HCEC 1CT (cell line): ENCODE results near the gene CYP2W1.

Experiments used
- DNase-seq: peaks from one replicate; pipeline ENCODE4 v3.0.0-alpha.2; 2017

Gene CYP2W1

DNA sequence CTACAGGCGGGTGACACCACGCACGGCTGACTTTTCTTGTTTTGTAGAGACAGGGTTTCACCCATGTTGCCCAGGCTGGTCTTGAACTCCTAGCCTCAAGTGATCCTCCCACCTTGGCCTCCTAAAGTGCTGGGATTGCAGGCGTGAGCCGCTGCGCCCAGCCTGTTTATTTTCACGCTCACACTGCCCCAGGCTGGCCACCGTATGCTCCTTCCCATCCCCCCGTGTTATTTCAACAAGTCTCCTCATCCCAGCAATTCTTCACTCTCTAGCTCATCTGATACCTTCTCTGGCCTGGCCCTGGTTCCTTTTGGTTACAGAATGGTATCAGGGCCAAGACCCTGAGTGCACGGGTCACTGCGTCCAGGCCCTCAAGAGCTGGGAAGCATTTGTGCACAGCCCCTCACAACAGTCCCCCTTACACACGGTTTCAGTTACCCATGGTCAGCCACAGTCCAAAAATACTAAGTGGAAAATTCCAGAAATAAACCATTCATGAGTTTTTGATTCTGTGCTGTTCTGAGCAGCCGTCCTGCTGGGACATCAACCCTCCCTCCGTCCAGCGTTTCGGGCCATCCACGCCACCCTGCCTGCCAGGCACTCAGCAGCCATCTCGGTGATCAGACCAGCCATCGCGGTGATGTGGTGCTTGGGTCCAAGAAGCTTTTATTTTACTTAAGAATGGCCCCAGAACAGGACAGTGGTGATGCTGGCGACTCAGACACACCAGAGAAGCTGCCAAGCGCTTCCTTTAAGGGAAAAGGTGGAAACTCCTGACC lies 16.5 kb upstream of the CYP2W1 start:
- no peak for DNase-seq

DNA sequence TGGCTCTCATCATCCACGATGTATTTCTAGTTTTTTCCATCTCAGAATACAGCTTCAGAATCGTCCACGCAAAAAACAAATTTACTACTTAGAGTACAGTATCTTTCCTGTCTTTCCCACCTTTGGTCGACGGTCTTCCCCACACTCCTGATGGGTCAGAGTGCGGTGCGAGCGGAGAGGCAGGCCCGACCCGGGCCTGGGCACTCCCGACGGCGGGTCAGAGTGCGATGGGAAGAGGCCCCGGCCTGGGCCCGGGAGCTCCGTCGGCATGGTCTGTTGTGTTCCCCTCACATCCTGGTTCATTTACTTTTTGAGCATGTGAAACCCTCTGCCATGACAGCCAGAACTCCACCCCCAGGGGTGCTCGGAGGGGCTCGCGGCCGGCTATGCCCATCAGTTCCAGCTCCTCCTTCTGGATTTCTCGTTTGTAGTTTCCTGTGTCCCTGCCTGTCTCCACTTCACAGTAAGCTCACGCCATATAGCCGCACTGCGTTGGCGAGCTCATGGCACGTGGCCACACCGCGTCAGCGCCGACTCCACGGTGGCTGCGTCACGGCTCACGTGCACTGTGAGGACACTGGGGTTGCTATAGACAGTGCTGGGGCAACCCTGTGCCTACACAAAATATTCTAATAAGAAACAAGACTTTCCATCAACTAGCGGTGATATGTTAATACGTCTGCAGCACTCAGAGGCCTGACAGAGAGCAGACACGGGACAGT lies 15.5 kb upstream of the CYP2W1 start:
- no peak for DNase-seq

DNA sequence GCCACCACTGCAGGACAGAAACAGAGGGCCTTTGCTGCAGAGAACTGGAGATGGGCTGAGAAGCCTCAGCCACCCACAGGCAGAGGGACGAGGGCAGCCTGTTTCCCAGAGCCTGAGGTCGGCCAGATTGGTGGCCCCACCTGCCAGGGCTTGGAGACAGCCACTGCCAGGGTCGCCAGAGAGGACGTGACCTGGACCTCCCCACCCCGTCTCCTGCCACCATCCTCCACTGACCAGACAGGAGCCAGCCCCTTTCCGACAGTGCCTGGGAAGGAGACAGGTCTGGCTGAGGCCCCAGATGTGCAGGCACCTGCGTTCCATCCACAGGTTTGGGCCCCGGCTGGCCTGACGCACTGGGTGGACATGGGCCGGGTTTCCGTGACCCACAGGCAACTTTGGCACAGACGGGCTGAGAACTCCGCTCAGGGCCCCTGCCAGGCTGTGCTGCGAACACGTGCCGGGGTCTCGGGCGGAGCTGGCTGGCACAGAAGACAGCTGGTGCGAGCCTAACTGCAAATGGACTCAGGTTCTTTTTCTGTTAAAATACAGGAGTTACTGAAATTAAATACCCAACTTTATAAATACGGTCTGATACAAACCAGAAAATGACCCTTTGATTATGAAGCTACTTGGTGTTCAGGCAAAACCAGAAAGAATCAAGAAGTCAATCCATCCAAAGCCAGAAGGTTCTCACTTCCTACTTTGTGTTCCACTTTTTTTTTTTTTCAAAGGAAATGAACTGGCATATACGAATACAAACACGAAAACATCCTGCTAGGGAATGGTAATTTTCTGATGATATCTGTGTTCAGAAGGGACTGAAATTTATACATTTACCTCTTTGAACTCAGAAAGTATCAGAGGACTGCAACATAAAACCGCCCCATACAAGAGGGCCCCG lies 14.5 kb upstream of the CYP2W1 start:
- DNase-seq: no peak

DNA sequence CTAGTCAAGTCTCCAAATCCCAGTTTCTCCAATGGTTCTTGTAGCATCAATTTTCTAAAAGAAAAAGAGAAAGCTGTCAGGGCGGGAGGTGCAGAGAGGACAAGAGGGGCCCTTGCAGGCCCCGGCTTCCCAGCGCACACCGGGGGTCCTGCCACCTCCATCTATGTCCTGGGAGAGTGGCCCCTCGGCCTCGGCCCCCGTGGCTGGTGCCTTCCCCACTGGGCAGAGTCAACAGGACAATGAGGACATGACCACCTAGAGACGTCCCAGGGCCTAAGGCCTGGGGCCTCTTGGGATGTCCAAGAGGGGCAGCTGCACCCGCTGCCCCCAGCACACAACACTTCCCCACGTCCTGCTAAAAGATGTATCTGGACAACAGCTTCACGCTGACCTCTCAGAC lies 13.6 kb upstream of the CYP2W1 start:
- no peak for DNase-seq

DNA sequence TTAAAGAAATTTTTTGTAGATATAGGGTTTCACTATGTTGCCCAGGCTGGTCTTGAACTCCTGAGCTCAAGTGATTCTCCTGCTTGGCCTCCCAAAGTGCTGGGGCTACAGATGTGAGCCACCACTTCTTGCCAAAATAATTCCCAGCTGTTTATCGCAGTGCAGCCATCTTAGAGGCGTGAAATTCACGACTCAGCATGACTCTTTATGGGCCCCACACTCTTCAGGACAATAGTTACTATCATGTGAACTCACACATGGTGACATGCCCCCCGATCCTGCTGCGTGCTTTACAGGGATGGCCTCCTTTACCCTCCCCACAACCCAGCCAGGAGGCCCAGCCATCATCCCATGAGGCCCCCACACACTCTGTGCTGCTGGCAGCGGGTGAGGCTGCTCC lies 12.2 kb upstream of the CYP2W1 start:
- no peak for DNase-seq

DNA sequence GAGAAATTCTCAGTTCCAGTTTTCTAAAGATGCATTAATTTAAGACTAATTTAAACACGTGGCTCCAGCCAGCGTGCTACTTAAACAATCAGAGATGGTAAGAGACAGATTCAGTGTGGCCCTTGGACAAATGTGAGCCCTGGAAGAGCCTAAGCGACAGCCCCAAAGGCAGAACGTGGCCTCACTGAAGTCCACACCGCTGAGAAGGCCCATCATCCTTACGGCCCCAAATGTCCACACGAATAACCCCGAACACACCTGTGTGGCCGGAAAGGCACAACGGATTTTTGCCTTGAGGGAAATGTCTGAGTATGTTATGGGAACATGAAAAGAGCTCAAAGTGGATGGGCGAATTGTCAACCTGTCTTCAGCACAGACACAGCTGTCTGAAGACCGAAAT lies 10.9 kb upstream of the CYP2W1 start:
- DNase-seq: no peak

DNA sequence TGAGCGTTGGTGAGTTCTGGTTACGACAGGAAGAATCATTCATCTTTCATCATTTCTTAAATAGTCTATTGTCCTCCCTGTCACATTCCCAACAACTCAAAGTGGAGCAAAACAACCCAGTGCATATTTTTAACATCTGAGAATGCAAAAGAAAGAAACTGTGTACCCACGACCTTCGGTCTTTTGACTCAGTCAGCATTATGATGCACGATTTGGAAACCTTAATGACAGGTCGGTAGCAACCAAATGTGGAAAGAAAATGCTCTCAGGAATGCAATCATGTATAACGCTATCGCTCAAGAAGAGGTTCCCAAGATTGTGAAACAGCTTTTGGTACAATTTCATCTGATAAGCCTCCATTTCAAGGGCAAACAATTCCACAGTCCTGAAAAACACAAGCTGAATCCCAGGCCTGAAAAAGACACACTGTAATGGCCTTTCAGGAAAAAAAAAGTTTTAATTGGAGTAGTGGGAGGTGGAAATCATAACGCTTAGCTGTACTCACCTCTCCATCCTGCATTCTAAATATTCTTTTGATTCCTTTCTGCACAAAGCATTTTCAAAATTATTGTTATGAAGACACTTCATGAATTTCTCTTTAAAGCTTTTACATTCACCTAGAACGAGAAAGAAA lies 10.2 kb upstream of the CYP2W1 start:
- DNase-seq: no peak

DNA sequence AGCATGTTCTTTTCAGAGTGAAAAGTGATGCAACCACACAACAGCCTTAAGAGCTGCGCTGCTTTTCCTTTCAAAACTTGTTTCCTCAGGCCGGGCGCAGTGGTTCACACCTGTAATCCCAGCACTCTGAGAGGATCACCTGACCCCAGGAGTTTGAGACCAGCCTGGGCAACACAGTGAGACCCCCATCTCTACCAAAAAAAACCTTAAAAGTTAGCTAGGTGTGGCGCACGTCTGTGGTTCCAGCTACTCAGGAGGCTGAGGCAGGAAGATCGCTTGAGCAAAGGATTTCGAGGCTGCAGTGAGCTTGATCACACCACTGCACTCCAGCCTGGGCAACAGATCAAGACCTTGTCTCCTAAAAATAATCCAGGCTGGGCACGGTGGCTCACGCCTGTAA lies 9.7 kb upstream of the CYP2W1 start:
- no peak for DNase-seq

DNA sequence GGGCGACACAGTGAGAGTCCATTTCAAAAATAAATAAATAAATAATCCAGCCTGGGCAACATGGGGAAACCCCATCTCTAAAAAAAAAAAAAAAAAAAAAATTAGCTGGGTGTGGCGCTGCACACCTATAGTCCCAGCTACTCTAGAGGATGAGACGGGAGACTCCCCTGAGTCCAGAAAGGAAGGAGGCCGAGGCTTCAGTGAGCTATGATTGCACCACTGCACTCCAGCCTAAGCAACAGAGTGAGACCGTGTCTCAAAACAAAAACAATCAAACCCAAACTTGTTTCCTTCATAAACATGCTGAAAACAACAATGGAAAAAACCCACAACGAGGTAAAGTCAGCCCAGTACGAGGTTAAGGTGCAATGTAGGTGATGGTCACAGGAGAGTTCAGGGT lies 8.8 kb upstream of the CYP2W1 start:
- no peak for DNase-seq

DNA sequence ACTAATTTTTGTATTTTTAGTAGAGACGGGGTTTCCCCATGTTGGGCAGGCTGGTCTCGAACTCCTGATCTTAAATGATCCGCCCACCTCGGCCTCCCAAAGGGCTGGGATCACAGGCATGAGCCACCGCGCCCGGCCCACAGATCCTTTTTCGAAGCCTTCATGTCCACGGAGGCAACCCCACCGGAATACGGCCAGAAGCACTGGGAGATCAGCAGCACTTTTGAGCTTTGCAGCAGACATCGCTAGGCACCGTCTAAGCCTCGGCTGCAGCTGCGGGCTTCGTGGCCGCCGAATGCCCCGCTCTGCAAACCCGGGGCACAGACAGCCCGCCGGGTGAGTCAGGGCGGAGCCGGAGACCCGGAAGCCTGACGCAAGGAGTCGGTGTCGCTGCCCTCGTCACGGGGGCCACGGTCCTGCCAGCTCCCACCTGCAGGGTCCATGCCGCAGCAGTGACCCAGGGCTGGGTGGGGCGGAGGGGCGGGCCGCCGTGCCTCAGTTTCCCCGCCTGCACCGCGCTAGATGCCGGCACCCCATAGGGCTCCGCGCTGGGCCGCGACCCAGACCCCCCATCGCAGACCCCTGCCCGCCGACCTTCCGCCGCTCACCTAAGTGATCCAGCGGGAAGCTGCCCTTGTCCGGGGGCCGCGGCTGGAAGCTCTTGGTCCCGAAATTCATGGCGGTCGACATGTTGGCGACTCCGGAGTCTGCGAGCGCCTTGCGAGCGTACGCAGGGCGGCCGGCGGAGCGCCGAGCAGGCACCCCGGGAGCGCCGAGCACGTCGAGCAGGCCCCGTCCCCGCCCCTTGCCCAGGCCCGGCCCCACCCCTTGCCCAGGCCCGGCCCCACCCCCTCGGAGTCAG lies 7.9 kb upstream of the CYP2W1 start, which contains the start of gene COX19:
TSS of gene COX19 (minus strand) at position 730 of the 862 bp plus-strand sequence. CDS start at position 690, 40 bp downstream.
- peak; percentile 81 for DNase-seq

DNA sequence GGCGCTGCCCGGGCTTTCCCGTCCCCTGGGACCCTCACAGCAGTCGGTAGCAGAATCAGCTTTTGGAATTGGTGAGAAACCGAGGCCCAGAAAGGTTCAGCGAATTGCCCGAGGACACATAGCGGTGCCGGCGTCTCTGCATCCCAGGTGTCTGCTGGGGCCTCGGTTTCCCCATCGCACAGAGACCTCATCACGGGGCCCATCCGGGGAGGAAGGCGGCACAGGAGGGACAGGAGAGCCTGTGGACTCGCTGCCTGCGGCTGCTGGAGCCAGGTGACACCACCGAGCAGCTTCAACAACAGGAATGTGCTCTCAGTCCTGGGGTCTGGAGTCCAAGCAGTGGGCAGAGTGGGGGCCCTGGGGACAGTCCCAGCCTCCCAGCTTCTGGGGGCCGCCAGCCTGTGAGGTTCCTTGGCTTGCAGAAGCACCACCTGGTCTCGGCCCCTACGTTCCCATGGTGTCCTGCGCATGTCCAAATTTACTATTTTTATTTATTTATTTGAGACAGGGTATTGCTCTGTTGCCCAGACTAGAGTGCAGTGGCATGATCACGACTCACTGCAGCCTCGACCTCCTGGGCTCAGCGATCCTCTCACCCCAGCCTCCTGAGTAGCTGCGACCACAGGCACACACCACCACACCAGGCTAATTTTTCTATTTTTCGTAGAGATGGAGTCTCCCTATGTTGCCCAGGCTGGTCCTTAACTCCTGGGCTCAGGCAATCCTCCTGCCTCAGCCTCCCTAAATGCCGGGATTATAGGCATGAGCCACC lies 7.1 kb upstream of the CYP2W1 start:
- no peak for DNase-seq

DNA sequence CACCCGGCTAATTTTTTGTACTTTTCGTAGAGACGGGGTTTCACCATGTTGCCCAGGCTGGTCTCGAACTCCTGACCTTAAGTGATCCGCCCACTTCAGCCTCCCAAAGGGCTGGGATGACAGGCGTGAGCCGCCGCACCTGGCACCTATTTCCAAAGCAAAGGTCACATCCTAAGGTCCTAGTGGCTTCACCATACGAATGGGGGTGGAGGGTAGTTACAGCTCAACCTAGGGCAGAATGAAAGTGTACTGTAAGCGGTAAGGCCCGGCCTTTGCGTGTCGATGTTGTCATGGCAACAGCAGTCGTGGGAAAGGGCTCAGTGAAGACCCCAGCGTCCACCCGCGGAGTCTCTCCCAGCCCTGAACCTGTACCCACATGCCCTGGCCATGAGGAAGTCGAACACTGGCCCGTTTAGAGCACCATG lies 6.1 kb upstream of the CYP2W1 start:
- DNase-seq: no peak

DNA sequence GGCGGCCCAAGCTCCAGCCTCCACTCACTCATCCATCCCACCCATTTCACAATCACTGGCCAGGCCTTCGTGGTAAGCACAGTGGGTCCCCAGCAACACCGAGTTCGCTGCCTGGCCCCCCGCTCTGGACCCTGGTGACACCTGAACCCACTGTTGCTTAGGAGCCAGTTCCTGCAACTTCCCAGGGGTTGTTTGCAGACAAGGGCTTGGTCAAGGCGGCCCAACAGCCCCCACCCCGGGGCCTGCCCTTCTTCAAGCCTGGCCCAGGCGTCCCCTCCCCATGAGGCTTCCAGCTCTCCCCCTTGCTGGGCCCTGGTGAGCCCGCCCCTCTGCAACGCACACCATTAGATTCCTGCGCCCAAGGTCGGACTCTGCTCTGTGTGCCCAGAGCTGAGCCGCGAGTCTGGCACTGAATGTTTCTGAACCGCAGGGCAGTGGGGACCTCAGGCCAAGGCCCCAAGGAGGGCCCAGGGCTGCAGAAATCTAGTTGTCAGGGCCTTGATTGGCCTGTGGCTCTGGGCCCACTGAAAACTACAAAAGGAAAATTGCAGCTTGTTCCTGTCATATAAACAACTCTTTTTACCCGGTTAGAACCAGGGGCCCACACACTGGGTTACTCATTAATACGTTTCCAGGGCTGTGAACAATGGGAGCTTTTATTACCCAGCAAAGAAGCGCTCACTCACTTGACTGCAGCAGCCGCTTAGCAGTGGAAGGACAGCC lies 5.5 kb upstream of the CYP2W1 start:
- no peak for DNase-seq

DNA sequence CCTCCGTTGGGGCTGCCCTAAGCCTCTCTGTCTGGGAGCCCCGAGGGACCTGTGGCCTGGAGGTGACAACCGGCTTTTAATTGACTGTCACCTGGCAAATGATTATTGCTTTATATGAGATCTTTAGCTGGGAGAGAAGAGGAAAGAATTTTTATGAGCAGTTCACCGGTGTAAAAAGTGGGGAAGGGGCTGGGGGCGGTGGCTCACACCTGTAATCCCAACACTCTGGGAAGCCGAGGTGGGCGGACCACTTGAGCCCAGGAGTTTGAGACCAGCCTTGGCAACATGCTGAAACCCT lies 5.0 kb upstream of the CYP2W1 start:
- DNase-seq: no peak

DNA sequence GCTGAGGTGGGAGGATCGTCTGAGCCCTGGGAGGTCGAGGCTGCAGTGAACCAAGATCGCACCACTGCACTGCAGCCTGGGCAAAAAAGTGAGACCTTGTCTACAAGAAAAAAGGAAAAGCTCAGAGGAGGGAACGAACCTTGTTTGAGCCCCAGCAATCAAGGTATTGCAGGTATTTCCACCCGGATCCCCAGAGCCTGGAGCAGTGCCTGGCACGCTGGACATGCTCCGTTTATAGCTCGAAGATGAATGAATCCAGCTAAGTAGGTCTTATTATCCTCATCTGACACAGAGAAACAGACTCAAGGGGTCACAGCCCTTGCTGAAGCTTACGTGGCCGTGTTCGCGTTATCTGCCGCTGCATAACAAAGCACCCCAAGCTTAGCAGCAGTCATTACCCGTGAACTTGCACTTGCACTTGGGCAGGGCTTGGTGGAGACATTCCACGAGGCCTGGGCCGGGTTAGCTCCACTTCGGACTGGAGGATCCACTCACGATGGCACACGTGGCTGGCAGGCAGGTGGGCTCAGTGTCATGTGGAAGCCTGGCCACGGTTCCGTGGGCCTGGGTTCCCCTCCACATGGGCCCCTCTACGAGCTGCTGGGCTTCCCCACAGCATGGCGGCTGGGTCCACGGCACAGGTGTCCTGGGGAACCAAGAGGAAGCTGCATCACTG lies 4.4 kb upstream of the CYP2W1 start:
- DNase-seq: no peak

DNA sequence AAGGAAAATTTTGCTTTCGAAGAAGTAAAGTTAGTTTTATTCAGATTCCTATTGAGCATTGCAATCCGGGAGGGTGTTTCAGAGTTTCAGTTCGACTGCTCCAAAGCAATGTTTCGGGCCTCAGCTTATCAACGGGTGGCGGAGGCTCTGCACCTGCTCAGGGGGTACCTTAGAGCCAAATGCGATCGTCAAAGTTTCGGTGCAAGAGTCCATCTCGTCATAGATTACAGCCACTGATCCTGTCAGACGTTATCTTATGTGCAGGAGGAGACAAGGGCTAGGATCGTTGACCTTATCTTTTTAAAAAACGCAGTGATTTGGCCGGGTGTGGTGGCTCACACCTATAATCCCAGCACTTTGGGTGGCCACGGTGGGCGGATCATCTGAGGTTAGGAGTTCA lies 3.8 kb upstream of the CYP2W1 start:
- no peak for DNase-seq

DNA sequence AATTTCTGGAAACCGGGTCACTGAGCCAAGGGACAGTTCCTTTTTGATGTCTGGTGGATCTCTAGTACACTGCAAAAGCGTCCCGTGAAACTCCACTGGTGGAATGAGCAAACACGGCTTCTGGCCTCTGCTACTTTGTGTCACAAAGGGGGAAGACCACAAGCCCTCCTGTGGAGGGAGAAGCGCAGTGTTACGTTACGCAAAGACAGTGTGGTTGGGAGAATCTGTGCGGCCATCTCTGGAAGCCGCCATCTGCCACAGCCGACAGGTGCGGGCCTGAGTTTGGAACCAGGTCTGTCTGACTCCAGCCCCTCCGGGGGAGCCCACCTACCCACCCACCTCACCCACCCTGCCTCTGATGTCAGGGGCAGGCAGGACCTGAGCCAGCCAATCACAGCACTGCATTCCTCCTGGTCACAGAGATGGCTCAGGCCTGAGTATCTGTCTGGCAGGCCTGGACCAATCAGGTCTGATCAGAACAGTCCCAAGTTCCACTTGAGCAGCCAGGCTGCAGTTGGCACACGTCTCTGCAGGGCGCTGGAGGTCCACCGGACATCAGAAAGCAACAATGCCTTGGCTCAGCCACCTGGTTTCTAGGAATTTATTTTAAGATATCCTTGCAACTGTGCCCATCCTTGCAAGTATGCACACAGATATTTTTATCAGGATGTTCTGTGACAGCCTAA lies 3.0 kb upstream of the CYP2W1 start:
- DNase-seq: no peak

DNA sequence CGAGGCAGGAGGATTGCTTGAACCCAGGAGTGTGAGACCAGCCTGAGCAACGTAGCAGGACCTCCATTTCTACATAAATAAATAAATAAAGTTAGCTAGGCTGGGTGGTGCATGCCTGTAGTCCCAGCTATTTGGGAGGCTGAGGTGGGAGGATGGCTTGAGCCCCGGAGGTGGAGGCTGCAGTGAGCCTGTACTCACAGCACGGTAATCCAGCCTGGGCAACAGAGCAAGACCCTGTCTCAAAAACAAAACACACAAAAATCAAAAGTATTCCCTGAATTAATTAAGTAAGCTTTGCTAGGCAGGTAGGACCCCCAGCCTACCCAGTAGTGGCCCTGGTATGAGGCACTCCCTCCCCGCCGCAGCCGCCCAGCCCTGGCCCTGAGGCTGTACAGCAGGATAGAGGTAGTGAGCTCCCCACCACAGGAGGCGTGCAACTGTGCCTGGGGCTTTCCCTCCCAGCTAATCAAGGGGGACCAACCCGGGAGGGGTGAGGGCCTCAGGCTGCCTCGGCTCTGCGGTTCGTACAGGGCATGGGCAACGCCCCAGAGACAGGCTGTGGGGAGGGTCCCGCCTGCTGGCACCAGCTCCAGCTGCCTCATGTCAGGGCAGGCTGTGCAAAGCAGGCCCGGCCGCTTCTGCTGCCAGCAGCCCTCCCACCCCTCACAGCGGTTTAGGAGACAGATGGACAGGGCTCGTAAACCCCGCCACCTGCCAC lies 1.0 kb upstream of the CYP2W1 start:
- no peak for DNase-seq

DNA sequence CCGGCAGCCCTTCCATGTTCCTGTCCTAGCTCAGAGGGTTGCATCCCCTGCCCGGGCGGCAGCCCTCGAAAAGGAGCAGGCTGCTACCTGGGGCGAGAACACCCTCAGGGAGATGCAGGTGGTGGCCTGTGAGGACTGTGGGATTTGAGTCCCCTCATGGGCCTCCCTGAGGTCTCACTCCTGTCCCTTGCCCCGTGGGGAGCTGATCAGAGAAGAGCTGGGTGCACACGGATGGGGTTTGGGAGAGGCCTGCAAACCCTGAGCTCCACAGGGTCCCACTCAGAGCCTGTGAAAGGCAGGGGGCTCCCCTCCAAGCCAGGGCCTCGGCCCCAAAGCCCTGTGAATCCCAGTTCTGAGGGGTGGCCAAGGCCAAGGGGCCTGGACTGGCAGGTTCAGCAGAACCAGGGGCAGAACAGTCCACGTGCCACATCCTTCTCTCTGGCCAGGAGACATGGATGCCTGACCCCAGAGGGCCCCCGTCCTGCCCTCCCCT lies 424 bp upstream of the CYP2W1 start:
- DNase-seq: no peak
